Loucy (cell line): Measurements from ENCODE around the gene MTCL3.

Experiments
- H2AFZ ChIP-seq: fragments of 200-600 bp; sonication (generic); 2 replicates; pipeline ENCODE4 v1.6.0; 2016; ENCODE audit warnings: antibody characterized with exemption, mild to moderate bottlenecking, low read length, moderate library complexity
- H3F3A ChIP-seq: fragments of 200-600 bp; 2 replicates; pipeline ENCODE4 v1.6.0; 2016; ENCODE audit warnings: antibody characterized with exemption, low read depth, mild to moderate bottlenecking
- H3K27me3 ChIP-seq: fragments of 200-600 bp; sonication (generic); 2 replicates; pipeline ENCODE4 v1.6.1; 2014; ENCODE audit warnings: low read length, mild to moderate bottlenecking; ENCODE audit not compliant: insufficient read depth, poor library complexity, severe bottlenecking
- H3K36me3 ChIP-seq: fragments of 200-600 bp; sonication (generic); 2 replicates; pipeline ENCODE4 v1.6.1; 2016; ENCODE audit warnings: low read length; ENCODE audit not compliant: insufficient read depth
- H3K4me1 ChIP-seq: fragments of 200-600 bp; sonication (generic); 2 replicates; pipeline ENCODE4 v1.5.1; 2014; ENCODE audit warnings: low read length, mild to moderate bottlenecking; ENCODE audit not compliant: insufficient read depth, poor library complexity, severe bottlenecking
- H3K4me2 ChIP-seq: fragments of 200-600 bp; sonication (generic); 2 replicates; pipeline ENCODE4 v1.6.0; 2014; ENCODE audit warnings: antibody characterized with exemption, low read length, low read depth, mild to moderate bottlenecking; ENCODE audit not compliant: poor library complexity, severe bottlenecking
- H3K4me3 ChIP-seq: fragments of 200-600 bp; sonication (generic); 2 replicates; pipeline ENCODE4 v1.5.1; 2014; ENCODE audit warnings: low read length, mild to moderate bottlenecking, mixed read lengths; ENCODE audit not compliant: poor library complexity, severe bottlenecking
- H3K79me2 ChIP-seq: fragments of 200-600 bp; sonication (generic); 2 replicates; pipeline ENCODE4 v1.6.1; 2014; ENCODE audit warnings: low read length; ENCODE audit not compliant: insufficient read depth
- H3K9ac ChIP-seq: fragments of 200-600 bp; sonication (generic); 2 replicates; pipeline ENCODE4 v1.6.0; 2014; ENCODE audit warnings: mild to moderate bottlenecking, low read depth, low read length, moderate library complexity; ENCODE audit not compliant: poor library complexity, severe bottlenecking
- H3K9me2 ChIP-seq: fragments of 200-600 bp; sonication (generic); replicated peaks from 2 replicates; pipeline ENCODE4 v1.6.1; 2016; ENCODE audit warnings: low read depth, low read length, mixed read lengths
- H3K9me3 ChIP-seq: fragments of 200-600 bp; sonication (generic); 2 replicates; pipeline ENCODE4 v1.6.1; 2014; ENCODE audit warnings: mild to moderate bottlenecking, antibody characterized with exemption, low read length, low read depth; ENCODE audit not compliant: insufficient read depth
- H4K20me1 ChIP-seq: fragments of 200-600 bp; sonication (generic); 2 replicates; pipeline ENCODE4 v1.6.0; 2014; ENCODE audit warnings: antibody characterized with exemption, low read length, mild to moderate bottlenecking; ENCODE audit not compliant: insufficient read depth, poor library complexity, severe bottlenecking
- CTCF ChIP-seq: fragments of 200-600 bp; sonication (generic); conservative IDR thresholded peaks from 2 replicates; pipeline ENCODE4 v1.5.1; 2014; ENCODE audit warnings: mild to moderate bottlenecking, antibody characterized with exemption, low read length
- EZH2phosphoT487 ChIP-seq: fragments of 200-600 bp; IDR thresholded peaks from 2 replicates; pipeline ENCODE4 v1.6.1; 2018; ENCODE audit warnings: antibody characterized with exemption, mild to moderate bottlenecking, moderate library complexity, borderline replicate concordance

Gene MTCL3

GRCh38 chr6:127453845-127454619, 65.1 kb downstream of the MTCL3 start:
- Histone ChIP-seq H3K4me2 (no peak overlapping the region), H2AFZ (no peak overlapping the region), H3K9me2 (no peaks in the 10 kb centered on the region), H3K36me3 (peaks cover 8% of the 10 kb centered on the region; the same call in 1 of the 2 replicates), H3K4me3 (no peak overlapping the region), H3K79me2 (no peaks in the 10 kb centered on the region), H3F3A (no peaks in the 10 kb centered on the region), H4K20me1 (no peaks in the 10 kb centered on the region), H3K4me1 (no peaks in the 10 kb centered on the region), H3K9ac (no peak overlapping the region), H3K27me3 (no peaks in the 10 kb centered on the region), H3K9me3 (no peaks in the 10 kb centered on the region)
- TF ChIP-seq CTCF = no peak
- TF ChIP-seq EZH2phosphoT487 = no peak

- H3F3A ChIP-seq = no peaks in the 10 kb centered on the region
- H3K27me3 ChIP-seq = no peaks in the 10 kb centered on the region
- H3K4me3 ChIP-seq = no peak overlapping the region
- H3K9me2 ChIP-seq = no peaks in the 10 kb centered on the region
- H3K79me2 ChIP-seq = no peaks in the 10 kb centered on the region
- H3K9ac ChIP-seq = no peak overlapping the region
- peaks cover 8% of the 10 kb centered on the region; the same call in 1 of the 2 replicates for H3K36me3 ChIP-seq
- no peak overlapping the region for H3K4me2 ChIP-seq
- TF ChIP-seq EZH2phosphoT487 (no peak), CTCF (no peak)
- no peak overlapping the region for H2AFZ ChIP-seq
- H3K4me1 ChIP-seq = no peaks in the 10 kb centered on the region
- no peaks in the 10 kb centered on the region for H4K20me1 ChIP-seq
- H3K9me3 ChIP-seq = no peaks in the 10 kb centered on the region
Measured at GRCh38 chr6:127452803-127453202, 66.3 kb downstream of the MTCL3 start.

- TF ChIP-seq CTCF (no peak), EZH2phosphoT487 (no peak)
- H3K9me2 ChIP-seq = no peaks in the 10 kb centered on the region
- H3F3A ChIP-seq = no peaks in the 10 kb centered on the region
- H2AFZ ChIP-seq = no peak overlapping the region
- no peaks in the 10 kb centered on the region for H3K79me2 ChIP-seq
- no peak overlapping the region for H3K4me3 ChIP-seq
- peaks cover 16% of the 10 kb centered on the region; the same call in 1 of the 2 replicates for H3K36me3 ChIP-seq
- no peak overlapping the region for H3K4me2 ChIP-seq
- peaks cover 2% of the 10 kb centered on the region for H3K4me1 ChIP-seq
- H3K9me3 ChIP-seq = no peaks in the 10 kb centered on the region
- H3K27me3 ChIP-seq = no peaks in the 10 kb centered on the region
- H4K20me1 ChIP-seq = no peaks in the 10 kb centered on the region
- no peak overlapping the region for H3K9ac ChIP-seq
Measured at GRCh38 chr6:127451388-127451787, 67.7 kb downstream of the MTCL3 start.
